D341Med (cell line): ENCODE data around the gene ADRA2B.

Source experiments
- DNase-seq: peaks from one replicate; pipeline ENCODE4 v3.0.0; 2012; ENCODE audit warnings: low spot score

Gene ADRA2B

GRCh38 chr2:96116879-96117533 lies 635 bp upstream of the ADRA2B start:
- peak; percentile 96 for DNase-seq

- DNase-seq: no peak
Measured at GRCh38 chr2:96115631-96116423, 544 bp downstream of the ADRA2B start.

- no peak for DNase-seq
Measured at GRCh38 chr2:96114903-96115581, 1.3 kb downstream of the ADRA2B start.

GRCh38 chr2:96114546-96114902 lies 1.8 kb downstream of the ADRA2B start:
- no peak for DNase-seq

GRCh38 chr2:96113951-96114350 lies 2.4 kb downstream of the ADRA2B start:
- no peak for DNase-seq

- DNase-seq: no peak
Measured at GRCh38 chr2:96113367-96113677, 3.0 kb downstream of the ADRA2B start.

- DNase-seq: no peak
Measured at GRCh38 chr2:96112501-96113366, 3.6 kb downstream of the ADRA2B start.

- no peak for DNase-seq
Measured at GRCh38 chr2:96111823-96112500, 4.4 kb downstream of the ADRA2B start.

- DNase-seq: no peak
Measured at GRCh38 chr2:96111257-96111640, 5.1 kb downstream of the ADRA2B start.

- DNase-seq: no peak
Measured at GRCh38 chr2:96110621-96111256, 5.6 kb downstream of the ADRA2B start.

- no peak for DNase-seq
Measured at GRCh38 chr2:96109931-96110511, 6.3 kb downstream of the ADRA2B start.

- DNase-seq: no peak
Measured at GRCh38 chr2:96109361-96109680, 7.0 kb downstream of the ADRA2B start.

GRCh38 chr2:96108541-96109360 lies 7.6 kb downstream of the ADRA2B start:
- DNase-seq: no peak

GRCh38 chr2:96108151-96108540 lies 8.2 kb downstream of the ADRA2B start:
- DNase-seq: no peak

- no peak for DNase-seq
Measured at GRCh38 chr2:96107708-96108065, 8.7 kb downstream of the ADRA2B start.

- DNase-seq: no peak
Measured at GRCh38 chr2:96106991-96107707, 9.2 kb downstream of the ADRA2B start.

GRCh38 chr2:96105994-96106715 lies 10.2 kb downstream of the ADRA2B start:
- DNase-seq: no peak

- no peak for DNase-seq
Measured at GRCh38 chr2:96105152-96105915, 11.0 kb downstream of the ADRA2B start.
